Transverse colon (tissue), 4 donors: ENCODE measurements around the gene CCDC50. TPM values are rescaled to one million over a fixed set of nuclear protein-coding genes. Genes with fewer than 3 reads are reported as not detected.

Experiments
- DNase-seq: peaks from one replicate; pipeline ENCODE4 v3.0.0-alpha.2; 2019
- H3K27ac ChIP-seq, 4 donors: fragments of 200-600 bp; sonication (generic); 2 replicates each; pipeline ENCODE4 v1.5.1; 2016 to 2018; ENCODE audit warnings: inconsistent platforms in 4 of 4
- H3K27me3 ChIP-seq: fragments of 200-600 bp; sonication (generic); 2 replicates; pipeline ENCODE4 v1.5.1; 2017; ENCODE audit warnings: inconsistent platforms
- H3K36me3 ChIP-seq, 4 donors: fragments of 200-600 bp; sonication (generic); 2 replicates each; pipeline ENCODE4 v1.5.1; 2017 to 2019; ENCODE audit warnings: inconsistent platforms in 4 of 4
- H3K4me1 ChIP-seq, 4 donors: fragments of 200-600 bp; sonication (generic); 2 replicates each; pipeline ENCODE4 v1.5.1; 2017 to 2020; ENCODE audit warnings: inconsistent platforms in 4 of 4
- H3K4me3 ChIP-seq, 4 donors: fragments of 200-600 bp; sonication (generic); 1 replicate in 1 of 4; 2 replicates in 3 of 4; pipeline versions ENCODE4 v1.5.1 to v1.6.1; 2017 to 2019; ENCODE audit warnings: inconsistent platforms in 4 of 4
- H3K9me3 ChIP-seq, 2 donors: fragments of 200-600 bp; sonication (generic); 2 replicates each; pipeline ENCODE4 v1.5.1; 2017 to 2019; ENCODE audit warnings: inconsistent platforms in 2 of 2
- CTCF ChIP-seq, 5 experiments: fragments of 200-600 bp in 3 of 5; fragments of 450-650 bp in 2 of 5; sonication (generic) in 3 of 5; IDR thresholded peaks; 1 replicate in 2 of 5; 2 replicates in 3 of 5; pipeline ENCODE4 v1.5.1; 2016 to 2017; ENCODE audit warnings: antibody characterized with exemption in 5 of 5, inconsistent platforms in 3 of 5, mild to moderate bottlenecking in 2 of 5, moderate library complexity in 1 of 5
- EP300 ChIP-seq: sonication (generic); formaldehyde crosslinking; IDR thresholded peaks from one replicate; pipeline ENCODE4 v1.6.1; 2017; ENCODE audit warnings: antibody characterized with exemption, low read depth
- POLR2A ChIP-seq: fragments of 450-650 bp; IDR thresholded peaks from one replicate; pipeline ENCODE4 v1.6.1; 2016; ENCODE audit warnings: antibody characterized with exemption, mild to moderate bottlenecking, moderate library complexity
- POLR2AphosphoS5 ChIP-seq, 3 donors: sonication (generic); formaldehyde crosslinking; IDR thresholded peaks; one replicate each; pipeline ENCODE4 v1.6.1; 2016; ENCODE audit warnings: antibody characterized with exemption in 3 of 3
- WGBS, 2 donors: methylation state at CpG; one replicate each; pipeline ENCODE4 v1.1.5; 2018; ENCODE audit warnings: low coverage in 1 of 2; 5-methylcytosine and 5-hydroxymethylcytosine counted together
- in situ Hi-C, 4 donors: fragments of 200-750 bp; cut with MboI; loops; one replicate each; pipeline versions ENCODE4 v1.15.0 to v1.15.1; 2017; ENCODE audit warnings: low sequenced_read_pairs in 3 of 4, low pct_ligation_motif_present in 1 of 4, low pct_unique_long_range_greater_than_20kb in 1 of 4
- intact Hi-C: fragments of 100-400 bp; cut with DNase I; formaldehyde crosslinking; loops from one replicate; pipeline ENCODE4 v1.15.1; 2023; ENCODE audit warnings: low total_unique reads
- total RNA-seq, 4 donors: library from RNA; depleted of rRNA; stranded (reverse); fragments of >200 nt; gene quantifications; one replicate each; pipeline ENCODE4 v1.1.0, GENCODE V29; 2016

Gene CCDC50
- total RNA-seq, 4 donors from 2014 or later = 61.3 to 78.0 (median 69.5) TPM

- H3K9me3 ChIP-seq = no peaks in the 10 kb centered on the region
- in situ Hi-C loops = loop anchor here (25.0 kb wide), 1 partner anchor 1020 kb away; no protein-coding TSS in a partner anchor
- no peaks in the 10 kb centered on the region for H3K4me1 ChIP-seq
- TF ChIP-seq POLR2A (no peak), CTCF (IDR thresholded peaks at IDR 0.05) (no peak), POLR2AphosphoS5 (IDR thresholded peaks at IDR 0.05) (no peak), EP300 (no peak)
- no peak overlapping the region for H3K4me3 ChIP-seq
- DNase-seq = no peak
- 85 to 100% methylated on average over 1 to 6 of the region's 6 CpGs for WGBS, 2 donors
- intact Hi-C loops = no loop called here
- H3K27ac ChIP-seq = no peak overlapping the region
- no peaks in the 10 kb centered on the region for H3K36me3 ChIP-seq
- no peaks in the 10 kb centered on the region for H3K27me3 ChIP-seq
Measured at GRCh38 chr3:191417457-191417729, 88.2 kb downstream of the CCDC50 start.

- in situ Hi-C loops = loop anchor here (25.0 kb wide), 1 partner anchor 1017 kb away; no protein-coding TSS in a partner anchor
Measured at GRCh38 chr3:191420771-191421170, 91.6 kb downstream of the CCDC50 start.

GRCh38 chr3:191424881-191425280, 95.7 kb downstream of the CCDC50 start:
- Histone ChIP-seq H3K27ac (no peak overlapping the region), H3K9me3 (no peaks in the 10 kb centered on the region), H3K4me1 (no peaks in the 10 kb centered on the region), H3K36me3 (no peaks in the 10 kb centered on the region), H3K27me3 (no peaks in the 10 kb centered on the region), H3K4me3 (no peak overlapping the region)
- WGBS, 2 donors = 60 to 80% methylated on average over 1 to 3 of the region's 3 CpGs
- TF ChIP-seq CTCF (IDR thresholded peaks at IDR 0.05) (no peak), POLR2AphosphoS5 (IDR thresholded peaks at IDR 0.05) (no peak), EP300 (no peak), POLR2A (no peak)
- in situ Hi-C loops (loop anchor here (25.0 kb wide), 1 partner anchor 1012 kb away; no protein-coding TSS in a partner anchor), intact Hi-C loops (no loop called here)
- DNase-seq = no peak

More at GRCh38 chr3:191420771-191421170, 91.6 kb downstream of the CCDC50 start:
- H3K4me1 ChIP-seq = no peaks in the 10 kb centered on the region
- TF ChIP-seq EP300 (no peak), POLR2A (no peak), POLR2AphosphoS5 (IDR thresholded peaks at IDR 0.05) (no peak), CTCF (IDR thresholded peaks at IDR 0.05) (no peak)
- H3K9me3 ChIP-seq = no peaks in the 10 kb centered on the region
- 61 to 82% methylated on average over 2 of the region's 2 CpGs for WGBS, 2 donors
- no peak overlapping the region for H3K4me3 ChIP-seq
- no peak for DNase-seq
- H3K27ac ChIP-seq = no peak overlapping the region
- no peaks in the 10 kb centered on the region for H3K27me3 ChIP-seq
- intact Hi-C loops = no loop called here
- H3K36me3 ChIP-seq = no peaks in the 10 kb centered on the region

GRCh38 chr3:191425322-191425734, 96.1 kb downstream of the CCDC50 start:
- TF ChIP-seq EP300 (no peak), POLR2AphosphoS5 (IDR thresholded peaks at IDR 0.05) (no peak), CTCF (IDR thresholded peaks at IDR 0.05) (no peak), POLR2A (no peak)

More at GRCh38 chr3:191425322-191425734, 96.1 kb downstream of the CCDC50 start:
- no peak for DNase-seq
- no peak overlapping the region for H3K27ac ChIP-seq
- no peak overlapping the region for H3K4me3 ChIP-seq
- H3K27me3 ChIP-seq = no peaks in the 10 kb centered on the region
- H3K4me1 ChIP-seq = no peaks in the 10 kb centered on the region
- H3K36me3 ChIP-seq = no peaks in the 10 kb centered on the region
- 81 to 85% methylated on average over 7 to 11 of the region's 11 CpGs for WGBS, 2 donors
- no peaks in the 10 kb centered on the region for H3K9me3 ChIP-seq
- intact Hi-C loops = no loop called here
- in situ Hi-C loops = no loop called here
